ENCODE results near the gene SMPD3.

GRCh38 chr16:68412061-68412460, 36.2 kb downstream of the SMPD3 start:
- TF ChIP-seq CC2D1A (IDR thresholded peaks at IDR 0.05) (no peak), FOXM1 (IDR thresholded peaks at IDR 0.05; ENCODE audit: low read depth) (no peak), FOXM1 (CRISPR knock-in tag; IDR thresholded peaks at IDR 0.05; ENCODE audit: low read depth) (no peak), FOXK2 (conservative IDR thresholded peaks at IDR 0.05 in 1 of 2, IDR thresholded peaks at IDR 0.05 in 1 of 2; ENCODE audit: low read depth in 2 of 2) (no peak), IRF2 (CRISPR knock-in tag; IDR thresholded peaks at IDR 0.05) (no peak), USF2 (CRISPR knock-in tag; IDR thresholded peaks at IDR 0.05) (no peak), PYGO2 (tag; IDR thresholded peaks at IDR 0.05) (no peak)
- TF ChIP-seq, protein P1, sequence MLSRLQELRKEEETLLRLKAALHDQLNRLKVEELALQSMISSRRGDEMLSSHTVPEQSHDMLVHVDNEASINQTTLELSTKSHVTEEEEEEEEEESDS (CRISPR knock-in tag; IDR thresholded peaks at IDR 0.05): no peak
